Tibial nerve (tissue), 4 donors: ENCODE results near the gene VWCE. TPM values are rescaled to one million over a fixed set of nuclear protein-coding genes. Genes with fewer than 3 reads are reported as not detected.

Experiments used
- DNase-seq, 2 donors: peaks; one replicate each; pipeline ENCODE4 v3.0.0-alpha.2; 2019; ENCODE audit warnings: low spot score in 2 of 2
- H3K27ac ChIP-seq, 4 donors: fragments of 200-600 bp; sonication (generic) in 3 of 4; one replicate each; pipeline ENCODE4 v1.5.1; 2017 to 2019; ENCODE audit warnings: mild to moderate bottlenecking in 1 of 4
- H3K27me3 ChIP-seq, 2 donors: fragments of 200-600 bp; sonication (generic) in 1 of 2; one replicate each; pipeline versions ENCODE4 v1.5.1 to v1.6.0; 2017 to 2019
- H3K36me3 ChIP-seq, 3 donors: fragments of 200-600 bp; sonication (generic); one replicate each; pipeline ENCODE4 v1.5.1; 2018 to 2019
- H3K4me1 ChIP-seq, 4 donors: fragments of 200-600 bp; sonication (generic) in 3 of 4; one replicate each; pipeline ENCODE4 v1.5.1; 2017 to 2019
- H3K4me3 ChIP-seq, 4 donors: fragments of 200-600 bp; sonication (generic) in 3 of 4; one replicate each; pipeline ENCODE4 v1.5.1; 2017 to 2019; ENCODE audit warnings: mild to moderate bottlenecking in 1 of 4, moderate library complexity in 1 of 4
- H3K9me3 ChIP-seq, 4 donors: fragments of 200-600 bp; sonication (generic) in 3 of 4; one replicate each; pipeline ENCODE4 v1.5.1; 2017 to 2019
- CTCF ChIP-seq, 5 experiments: fragments of 200-600 bp in 3 of 5; fragments of 450-650 bp in 2 of 5; sonication (generic) in 3 of 5; IDR thresholded peaks; one replicate each; pipeline ENCODE4 v1.5.1; 2016 to 2019; ENCODE audit warnings: antibody characterized with exemption in 5 of 5, mild to moderate bottlenecking in 3 of 5, moderate library complexity in 2 of 5
- EP300 ChIP-seq, 2 donors: sonication (generic); formaldehyde crosslinking; IDR thresholded peaks; one replicate each; pipeline ENCODE4 v1.6.1; 2017; ENCODE audit warnings: antibody characterized with exemption in 2 of 2, mild to moderate bottlenecking in 1 of 2
- POLR2A ChIP-seq, 2 donors: fragments of 450-650 bp; IDR thresholded peaks; one replicate each; pipeline ENCODE4 v1.6.1; 2017; ENCODE audit warnings: antibody characterized with exemption in 2 of 2, mild to moderate bottlenecking in 2 of 2, moderate library complexity in 2 of 2
- WGBS, 2 donors: methylation state at CpG; one replicate each; pipeline ENCODE4 v1.1.5; 2018; 5-methylcytosine and 5-hydroxymethylcytosine counted together
- total RNA-seq, 4 donors: library from RNA; depleted of rRNA; stranded (reverse); fragments of >200 nt; gene quantifications; one replicate each; pipeline ENCODE4 v1.1.0, GENCODE V29; 2016

VWCE gene
- total RNA-seq, 4 donors from 2014 or later, result 1.3 to 6.3 (median 4.3) TPM

DNA sequence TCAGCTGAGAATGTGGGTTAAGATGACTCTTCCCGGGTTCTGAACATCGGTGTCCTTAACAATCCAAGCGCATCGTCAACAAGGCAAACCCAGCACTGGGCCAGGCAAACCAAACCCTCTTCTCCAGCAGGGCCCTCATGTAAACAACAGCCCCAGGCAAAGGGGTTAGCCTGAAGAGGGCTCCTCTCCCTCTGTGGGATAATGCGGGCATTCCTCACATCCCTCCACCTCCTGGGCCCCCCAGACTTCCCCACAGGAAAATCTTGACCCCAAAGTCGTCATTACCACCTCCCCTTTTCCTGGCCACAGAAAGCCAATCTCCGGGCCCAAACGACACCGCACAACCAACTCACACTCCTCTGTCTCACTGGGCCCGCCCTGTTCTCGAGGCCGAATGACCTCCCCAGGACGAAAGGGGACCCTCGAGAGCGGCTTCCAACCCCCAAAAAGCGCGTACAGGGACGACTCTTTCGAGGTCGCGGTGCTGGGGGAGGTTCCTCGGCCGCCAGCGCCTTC lies 37.2 kb upstream of the VWCE start:
- H3K27ac ChIP-seq, result peak overlapping the region; percentile 70 to 97 (median 96)
- peak overlapping the region; percentile 55 to 100 (median 99) for H3K4me3 ChIP-seq
- peaks cover 0 to 27% (median 0%) of the 10 kb centered on the region in 3 donors for H3K36me3 ChIP-seq
- H3K9me3 ChIP-seq, result no peaks in the 10 kb centered on the region
- DNase-seq, result no peak
- 0% methylated on average over 23 to 24 of the region's 24 CpGs for WGBS, 2 donors
- H3K4me1 ChIP-seq, result peaks cover 0 to 79% (median 20%) of the 10 kb centered on the region in 4 donors
- H3K27me3 ChIP-seq, result no peaks in the 10 kb centered on the region
- TF ChIP-seq POLR2A (IDR thresholded peaks at IDR 0.05), result no peak
- no peak for TF ChIP-seq CTCF (IDR thresholded peaks at IDR 0.05)
- TF ChIP-seq EP300 (IDR thresholded peaks at IDR 0.05), result no peak

DNA sequence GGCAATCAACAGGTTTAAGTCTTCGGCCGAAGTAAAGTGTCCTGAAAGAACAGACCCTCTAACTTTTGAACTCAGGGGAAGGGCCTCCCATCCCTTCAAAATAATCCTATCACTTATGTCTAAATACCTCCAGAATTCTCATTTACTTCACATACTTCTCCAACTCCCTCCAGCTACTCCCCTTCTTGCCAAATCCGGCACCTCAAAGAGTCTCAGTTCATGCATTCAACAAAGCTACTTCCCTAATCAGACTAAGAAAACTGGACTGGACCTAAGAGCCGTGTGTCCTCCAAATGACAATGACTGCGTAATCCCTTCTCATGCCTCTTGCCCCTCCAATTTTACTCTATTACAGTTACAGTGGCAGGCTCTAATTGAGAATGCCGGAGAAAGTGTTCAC lies 36.5 kb upstream of the VWCE start:
- DNase-seq, result no peak
- H3K27me3 ChIP-seq, result no peaks in the 10 kb centered on the region
- peak overlapping the region in 2 of 4 donors; percentile 70 to 97 for H3K27ac ChIP-seq
- H3K4me3 ChIP-seq, result peak overlapping the region; percentile 55 to 100 (median 99)
- H3K36me3 ChIP-seq, result peaks cover 0 to 34% (median 0%) of the 10 kb centered on the region in 3 donors
- TF ChIP-seq POLR2A (IDR thresholded peaks at IDR 0.05) (no peak), CTCF (IDR thresholded peaks at IDR 0.05) (no peak), EP300 (IDR thresholded peaks at IDR 0.05) (no peak)
- WGBS, 2 donors, result 58 to 63% methylated on average over 6 of the region's 6 CpGs
- H3K9me3 ChIP-seq, result no peaks in the 10 kb centered on the region
- H3K4me1 ChIP-seq, result peaks cover 0 to 80% (median 20%) of the 10 kb centered on the region in 4 donors

GRCh38 chr11:61329871-61330270 lies 34.8 kb upstream of the VWCE start:
- TF ChIP-seq CTCF (IDR thresholded peaks at IDR 0.05), result no peak
- no peak for TF ChIP-seq EP300 (IDR thresholded peaks at IDR 0.05)
- Histone ChIP-seq H3K9me3 (no peaks in the 10 kb centered on the region), H3K27me3 (no peaks in the 10 kb centered on the region), H3K4me3 (no peak overlapping the region), H3K36me3 (peaks cover 0 to 51% (median 6%) of the 10 kb centered on the region in 3 donors), H3K27ac (no peak overlapping the region), H3K4me1 (peaks cover 0 to 72% (median 20%) of the 10 kb centered on the region in 4 donors)
- no peak for DNase-seq
- WGBS, 2 donors, result 95 to 98% methylated on average over 4 of the region's 4 CpGs

DNA sequence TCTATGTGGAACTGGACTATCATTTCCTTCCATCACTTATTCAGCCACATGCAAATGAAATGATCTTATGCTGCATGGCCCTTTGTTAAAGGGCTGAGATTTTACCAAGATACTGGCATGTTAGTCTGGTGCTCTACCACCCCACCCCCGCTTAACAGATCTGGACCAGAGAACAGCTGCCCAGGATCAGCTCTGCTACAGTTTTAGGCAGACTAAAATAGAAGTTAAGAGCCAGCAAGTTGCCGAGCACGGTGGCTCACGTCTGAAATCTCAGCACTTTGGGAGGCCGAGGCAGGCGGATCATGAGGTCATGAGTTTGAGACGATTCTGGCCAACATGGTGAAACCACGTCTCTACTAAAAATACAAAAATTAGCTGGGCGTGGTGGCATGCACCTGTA lies 33.2 kb upstream of the VWCE start:
- DNase-seq, result no peak
- no peak overlapping the region for H3K4me3 ChIP-seq
- no peaks in the 10 kb centered on the region for H3K27me3 ChIP-seq
- no peaks in the 10 kb centered on the region for H3K9me3 ChIP-seq
- H3K36me3 ChIP-seq, result peaks cover 0 to 66% (median 18%) of the 10 kb centered on the region in 3 donors
- H3K4me1 ChIP-seq, result peaks cover 0 to 60% (median 12%) of the 10 kb centered on the region in 4 donors
- TF ChIP-seq CTCF (IDR thresholded peaks at IDR 0.05) (no peak), EP300 (IDR thresholded peaks at IDR 0.05) (no peak), POLR2A (IDR thresholded peaks at IDR 0.05) (no peak)
- 86 to 89% methylated on average over 9 of the region's 9 CpGs for WGBS, 2 donors
- H3K27ac ChIP-seq, result no peak overlapping the region

- TF ChIP-seq EP300 (IDR thresholded peaks at IDR 0.05) (no peak), CTCF (IDR thresholded peaks at IDR 0.05) (no peak), POLR2A (IDR thresholded peaks at IDR 0.05) (no peak)
- H3K4me3 ChIP-seq, result no peak overlapping the region
- H3K4me1 ChIP-seq, result peaks cover 0 to 59% (median 12%) of the 10 kb centered on the region in 4 donors
- peaks cover under 1 to 73% (median 25%) of the 10 kb centered on the region in 3 donors for H3K36me3 ChIP-seq
- no peak for DNase-seq
- H3K9me3 ChIP-seq, result no peaks in the 10 kb centered on the region
- H3K27ac ChIP-seq, result no peak overlapping the region
- H3K27me3 ChIP-seq, result no peaks in the 10 kb centered on the region
Measured at GRCh38 chr11:61327669-61328071, 32.6 kb upstream of the VWCE start.
